Measurements from ENCODE around the gene TENM3. TPM values are rescaled to one million over a fixed set of nuclear protein-coding genes. Genes with fewer than 3 reads are reported as not detected.

The TENM3 gene
- total RNA-seq, 1 donor from 2014 or later, result not detected

DNA sequence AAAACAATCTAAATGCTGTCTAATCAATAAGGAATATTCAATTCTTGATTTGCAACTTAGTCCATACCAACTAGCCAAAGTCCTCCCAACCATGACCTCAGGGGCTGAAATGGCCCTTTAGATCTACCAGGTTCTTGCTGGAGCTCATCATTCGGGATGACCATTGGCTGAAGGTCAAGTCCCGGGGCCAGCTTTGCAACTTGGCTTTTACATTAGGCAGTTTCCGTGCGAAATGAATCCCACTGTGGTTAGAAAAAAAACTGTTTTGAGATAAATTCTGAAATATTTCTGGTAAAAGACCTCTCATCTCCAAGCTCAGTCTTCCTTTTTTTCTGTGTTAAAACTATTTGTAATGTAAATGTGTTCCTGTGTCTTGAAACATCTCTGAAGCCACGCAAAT is 178.6 kb downstream of the TENM3 start:
- no peak for DNase-seq (ENCODE audit: low spot score)
- Mint-ChIP-seq H3K9me3 (no peaks in the 10 kb centered on the region), H3K4me1 (ENCODE audit: low read depth) (no peaks in the 10 kb centered on the region), H3K27ac (no peak overlapping the region), H3K4me3 (no peak overlapping the region), H3K27me3 (ENCODE audit: insufficient read depth) (no peaks in the 10 kb centered on the region), H3K36me3 (ENCODE audit: low read depth) (no peaks in the 10 kb centered on the region)
- intact Hi-C loops (cut with micrococcal nuclease), result no loop called here

DNA sequence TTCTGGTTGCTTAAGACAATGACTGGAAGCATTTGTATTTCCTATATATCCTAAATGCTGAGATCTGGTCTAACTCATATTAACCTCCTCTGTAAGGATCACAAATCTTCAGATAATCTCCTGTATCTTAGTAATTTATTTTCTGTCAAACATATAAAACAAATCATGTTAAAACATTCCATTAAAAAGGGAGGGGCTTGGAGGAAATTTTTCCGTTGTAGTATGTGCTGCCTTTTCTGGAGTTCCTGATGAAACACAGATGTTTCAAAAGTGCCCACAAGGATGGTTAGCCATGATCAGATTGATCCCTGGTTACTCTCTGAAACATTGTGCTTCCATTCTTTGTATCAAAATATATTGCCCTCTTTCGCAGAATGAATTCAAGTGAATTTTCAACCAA is 182.1 kb downstream of the TENM3 start:
- Mint-ChIP-seq H3K27ac (no peak overlapping the region), H3K27me3 (ENCODE audit: insufficient read depth) (no peaks in the 10 kb centered on the region), H3K36me3 (ENCODE audit: low read depth) (no peaks in the 10 kb centered on the region), H3K4me1 (ENCODE audit: low read depth) (no peaks in the 10 kb centered on the region), H3K9me3 (no peaks in the 10 kb centered on the region), H3K4me3 (no peak overlapping the region)
- intact Hi-C loops (cut with micrococcal nuclease), result no loop called here
- DNase-seq (ENCODE audit: low spot score), result no peak

GRCh38 chr4:182426901-182427300 is 183.7 kb downstream of the TENM3 start:
- no peak overlapping the region for H3K4me3 Mint-ChIP-seq
- no peaks in the 10 kb centered on the region for H3K9me3 Mint-ChIP-seq
- H3K4me1 Mint-ChIP-seq (ENCODE audit: low read depth), result no peaks in the 10 kb centered on the region
- DNase-seq (ENCODE audit: low spot score), result no peak
- intact Hi-C loops (cut with micrococcal nuclease), result no loop called here
- H3K27me3 Mint-ChIP-seq (ENCODE audit: insufficient read depth), result no peaks in the 10 kb centered on the region
- no peaks in the 10 kb centered on the region for H3K36me3 Mint-ChIP-seq (ENCODE audit: low read depth)
- H3K27ac Mint-ChIP-seq, result no peak overlapping the region

GRCh38 chr4:182427554-182427953 is 184.4 kb downstream of the TENM3 start:
- intact Hi-C loops (cut with micrococcal nuclease), result no loop called here
- Mint-ChIP-seq H3K9me3 (no peaks in the 10 kb centered on the region), H3K27me3 (ENCODE audit: insufficient read depth) (no peaks in the 10 kb centered on the region), H3K4me3 (no peak overlapping the region), H3K27ac (no peak overlapping the region), H3K4me1 (ENCODE audit: low read depth) (no peaks in the 10 kb centered on the region), H3K36me3 (ENCODE audit: low read depth) (no peaks in the 10 kb centered on the region)
- DNase-seq (ENCODE audit: low spot score), result no peak

DNA sequence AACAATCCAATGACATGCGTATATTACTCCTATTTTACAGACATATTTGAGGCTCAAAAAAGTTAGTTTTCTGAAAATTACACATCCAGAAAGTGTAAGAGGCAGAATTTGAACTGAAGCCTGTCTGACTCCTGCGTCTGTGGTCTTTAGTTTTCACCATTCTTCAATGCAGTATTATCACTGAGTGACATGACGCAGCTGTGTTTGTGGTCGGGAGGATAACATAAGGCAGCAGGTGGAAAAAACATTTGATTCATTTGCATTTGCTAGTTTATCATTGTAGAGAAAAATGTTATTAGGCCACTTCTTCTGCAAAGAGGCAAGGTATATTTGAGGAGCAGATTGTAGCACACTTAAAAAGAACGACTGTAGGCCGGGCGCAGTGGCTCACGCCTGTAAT is 186.7 kb downstream of the TENM3 start:
- intact Hi-C loops (cut with micrococcal nuclease), result no loop called here
- no peak for DNase-seq (ENCODE audit: low spot score)
- H3K27ac Mint-ChIP-seq, result no peak overlapping the region
- peaks cover 3% of the 10 kb centered on the region for H3K27me3 Mint-ChIP-seq (ENCODE audit: insufficient read depth)
- no peaks in the 10 kb centered on the region for H3K36me3 Mint-ChIP-seq (ENCODE audit: low read depth)
- no peaks in the 10 kb centered on the region for H3K4me1 Mint-ChIP-seq (ENCODE audit: low read depth)
- no peak overlapping the region for H3K4me3 Mint-ChIP-seq
- H3K9me3 Mint-ChIP-seq, result no peaks in the 10 kb centered on the region

DNA sequence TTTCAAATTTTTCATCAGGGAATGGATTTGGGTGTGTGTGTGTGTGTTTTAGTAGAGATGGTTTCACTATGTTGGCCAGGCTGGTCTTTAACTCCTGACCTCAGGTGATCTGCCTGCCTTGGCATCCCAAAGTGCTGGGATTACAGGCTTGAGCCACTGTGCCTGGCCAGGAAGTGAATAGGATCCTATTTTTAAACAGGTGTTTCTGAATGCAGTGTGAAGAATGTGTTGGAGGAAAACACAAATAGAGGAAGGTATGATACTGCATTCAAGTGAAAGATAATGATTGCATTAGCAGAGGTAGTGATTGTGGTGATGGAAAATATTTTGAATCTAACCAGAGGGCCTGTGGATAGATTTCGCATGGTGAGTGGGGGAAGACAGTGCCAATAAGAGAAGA is 189.6 kb downstream of the TENM3 start:
- no peak for DNase-seq (ENCODE audit: low spot score)
- Mint-ChIP-seq H3K27ac (no peak overlapping the region), H3K27me3 (ENCODE audit: insufficient read depth) (peaks cover 3% of the 10 kb centered on the region), H3K36me3 (ENCODE audit: low read depth) (no peaks in the 10 kb centered on the region), H3K4me1 (ENCODE audit: low read depth) (no peaks in the 10 kb centered on the region), H3K4me3 (no peak overlapping the region), H3K9me3 (no peaks in the 10 kb centered on the region)
- intact Hi-C loops (cut with micrococcal nuclease), result no loop called here

GRCh38 chr4:182434720-182435119 is 191.5 kb downstream of the TENM3 start:
- DNase-seq (ENCODE audit: low spot score), result no peak
- peaks cover 3% of the 10 kb centered on the region for H3K27me3 Mint-ChIP-seq (ENCODE audit: insufficient read depth)
- H3K9me3 Mint-ChIP-seq, result no peaks in the 10 kb centered on the region
- intact Hi-C loops (cut with micrococcal nuclease), result no loop called here
- H3K36me3 Mint-ChIP-seq (ENCODE audit: low read depth), result no peaks in the 10 kb centered on the region
- H3K27ac Mint-ChIP-seq, result no peak overlapping the region
- no peaks in the 10 kb centered on the region for H3K4me1 Mint-ChIP-seq (ENCODE audit: low read depth)
- no peak overlapping the region for H3K4me3 Mint-ChIP-seq

GRCh38 chr4:182435401-182435800 is 192.2 kb downstream of the TENM3 start:
- Mint-ChIP-seq H3K27me3 (ENCODE audit: insufficient read depth) (peaks cover 3% of the 10 kb centered on the region), H3K36me3 (ENCODE audit: low read depth) (no peaks in the 10 kb centered on the region), H3K4me1 (ENCODE audit: low read depth) (no peaks in the 10 kb centered on the region), H3K27ac (no peak overlapping the region), H3K9me3 (no peaks in the 10 kb centered on the region), H3K4me3 (no peak overlapping the region)
- intact Hi-C loops (cut with micrococcal nuclease), result no loop called here
- DNase-seq (ENCODE audit: low spot score), result no peak

GRCh38 chr4:182443070-182443469 is 199.9 kb downstream of the TENM3 start:
- Mint-ChIP-seq H3K9me3 (no peaks in the 10 kb centered on the region), H3K36me3 (ENCODE audit: low read depth) (no peaks in the 10 kb centered on the region), H3K4me3 (no peak overlapping the region), H3K4me1 (ENCODE audit: low read depth) (no peaks in the 10 kb centered on the region), H3K27ac (no peak overlapping the region), H3K27me3 (ENCODE audit: insufficient read depth) (peaks cover 23% of the 10 kb centered on the region)
- intact Hi-C loops (cut with micrococcal nuclease), result no loop called here
- no peak for DNase-seq (ENCODE audit: low spot score)

DNA sequence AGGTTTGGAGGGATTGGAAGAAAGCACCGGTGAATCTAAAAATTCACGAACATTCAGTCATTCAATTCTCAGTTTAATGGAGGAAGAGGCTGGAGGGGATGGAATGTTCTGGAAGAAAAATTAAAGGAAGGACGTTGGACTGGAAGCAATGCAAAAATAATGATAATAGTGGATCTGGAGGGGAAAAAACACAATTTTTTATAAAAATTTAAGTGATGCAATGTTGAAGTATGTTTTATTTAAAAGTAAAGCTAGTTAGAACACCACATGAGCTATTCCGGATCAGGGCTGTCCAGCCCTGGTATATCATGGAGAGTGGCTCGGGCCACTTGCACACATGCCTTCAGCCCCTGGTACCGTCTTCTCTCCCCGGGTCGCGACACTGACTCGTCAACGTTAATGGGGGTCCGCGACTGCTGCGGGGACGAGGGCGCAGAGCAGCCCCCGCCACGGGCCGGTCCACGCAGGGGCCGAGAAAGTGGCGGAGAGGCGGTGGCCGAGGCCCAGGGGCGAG is 204.6 kb downstream of the TENM3 start:
- intact Hi-C loops (cut with micrococcal nuclease), result loop anchor here (5.0 kb wide), 1 partner anchor 301 kb away; no protein-coding TSS in a partner anchor
- Mint-ChIP-seq H3K4me3 (peak overlapping the region; percentile 16), H3K27ac (peak overlapping the region; percentile 26), H3K9me3 (no peaks in the 10 kb centered on the region), H3K27me3 (ENCODE audit: insufficient read depth) (peaks cover 54% of the 10 kb centered on the region), H3K4me1 (ENCODE audit: low read depth) (peaks cover 17% of the 10 kb centered on the region), H3K36me3 (ENCODE audit: low read depth) (no peaks in the 10 kb centered on the region)
- no peak for DNase-seq (ENCODE audit: low spot score)

- Mint-ChIP-seq H3K4me1 (ENCODE audit: low read depth) (peaks cover 17% of the 10 kb centered on the region), H3K27ac (no peak overlapping the region), H3K36me3 (ENCODE audit: low read depth) (no peaks in the 10 kb centered on the region), H3K27me3 (ENCODE audit: insufficient read depth) (peaks cover 54% of the 10 kb centered on the region), H3K4me3 (peak overlapping the region; percentile 55), H3K9me3 (no peaks in the 10 kb centered on the region)
- DNase-seq (ENCODE audit: low spot score), result peak; percentile 2
- intact Hi-C loops (cut with micrococcal nuclease), result loop anchor here (5.0 kb wide), 1 partner anchor 301 kb away; no protein-coding TSS in a partner anchor
Measured at GRCh38 chr4:182448281-182449151, 205.3 kb downstream of the TENM3 start.

DNA sequence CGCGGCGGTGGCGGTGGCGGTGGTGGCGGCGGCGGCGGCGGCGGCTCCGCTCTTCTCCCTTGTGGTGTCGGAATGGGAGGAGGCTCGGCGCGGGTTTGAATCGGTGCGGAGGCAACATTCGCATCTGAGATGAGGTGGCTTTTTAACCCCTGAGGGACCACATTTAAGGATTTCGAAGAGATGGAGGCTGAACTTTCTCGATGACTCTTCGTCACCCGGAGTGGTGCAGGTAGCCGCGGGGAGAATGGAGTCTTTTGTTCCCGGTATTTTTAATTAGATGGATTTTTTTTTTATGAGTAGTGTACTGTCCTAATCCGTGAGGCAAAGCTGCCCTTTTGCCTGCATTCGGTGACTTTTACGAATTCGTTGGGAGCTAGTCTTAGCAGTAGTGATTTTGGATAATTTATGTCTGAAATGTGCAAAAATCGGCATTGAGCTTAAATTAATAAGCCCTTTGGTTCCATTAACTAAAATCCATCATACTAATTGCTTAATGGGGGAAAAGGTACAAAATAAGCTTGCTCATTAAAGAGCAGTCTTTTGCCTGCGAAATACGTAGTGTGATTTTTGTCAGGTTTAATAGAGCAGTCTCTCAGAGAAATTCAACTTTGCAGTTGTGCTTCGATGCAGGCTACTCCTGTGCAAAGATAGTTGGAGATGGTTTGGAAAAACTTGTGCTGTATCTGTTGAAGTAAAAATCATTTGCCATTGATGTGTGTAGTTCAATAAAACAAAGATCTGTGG is 206.2 kb downstream of the TENM3 start:
- Mint-ChIP-seq H3K27me3 (ENCODE audit: insufficient read depth) (peaks cover 54% of the 10 kb centered on the region), H3K9me3 (no peaks in the 10 kb centered on the region), H3K27ac (no peak overlapping the region), H3K4me3 (peak overlapping the region; percentile 66), H3K4me1 (ENCODE audit: low read depth) (peaks cover 17% of the 10 kb centered on the region), H3K36me3 (ENCODE audit: low read depth) (no peaks in the 10 kb centered on the region)
- intact Hi-C loops (cut with micrococcal nuclease), result loop anchor here (5.0 kb wide), 1 partner anchor 302 kb away; no protein-coding TSS in a partner anchor
- DNase-seq (ENCODE audit: low spot score), result no peak

- no peaks in the 10 kb centered on the region for H3K9me3 Mint-ChIP-seq
- peaks cover 54% of the 10 kb centered on the region for H3K27me3 Mint-ChIP-seq (ENCODE audit: insufficient read depth)
- intact Hi-C loops (cut with micrococcal nuclease), result loop anchor here (5.0 kb wide), 2 partner anchors 303 to 1567 kb away; no protein-coding TSS in a partner anchor
- DNase-seq (ENCODE audit: low spot score), result no peak
- no peaks in the 10 kb centered on the region for H3K36me3 Mint-ChIP-seq (ENCODE audit: low read depth)
- no peak overlapping the region for H3K27ac Mint-ChIP-seq
- peak overlapping the region; percentile 66 for H3K4me3 Mint-ChIP-seq
- H3K4me1 Mint-ChIP-seq (ENCODE audit: low read depth), result peaks cover 17% of the 10 kb centered on the region
Measured at GRCh38 chr4:182449930-182450439, 206.8 kb downstream of the TENM3 start.
